ENCODE results near the gene LRRC32.

The LRRC32 gene

DNA sequence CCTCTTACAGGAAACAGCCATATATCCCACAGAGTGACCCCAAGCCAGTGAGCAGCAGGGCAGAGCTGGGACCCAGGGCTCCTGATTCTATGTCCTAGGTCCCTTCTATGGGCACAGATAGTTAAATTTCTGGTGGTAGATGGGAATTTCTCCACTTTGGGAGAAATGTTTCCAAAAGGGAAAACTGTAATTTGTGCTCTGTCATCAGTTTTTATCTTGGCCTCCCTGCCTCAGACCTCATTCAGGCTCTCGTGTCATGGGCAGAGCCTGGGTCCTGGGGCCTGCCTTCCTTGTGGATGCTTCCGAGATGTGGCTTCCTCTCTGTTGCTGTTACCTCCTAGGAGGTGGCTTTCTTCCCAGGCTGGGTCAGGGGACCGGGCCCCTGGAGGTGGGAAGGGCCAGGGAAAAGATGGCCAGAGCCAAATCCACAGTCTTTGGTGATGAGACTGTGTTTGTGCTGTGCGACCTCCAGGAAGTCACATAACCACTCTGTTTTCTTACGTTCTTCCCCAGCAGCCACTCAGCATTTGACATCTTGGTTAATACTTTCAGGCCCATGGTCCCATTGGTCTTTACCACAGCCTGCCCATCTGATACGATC is 8.6 kb downstream of the LRRC32 start:
- no peak for DNase-seq

DNA sequence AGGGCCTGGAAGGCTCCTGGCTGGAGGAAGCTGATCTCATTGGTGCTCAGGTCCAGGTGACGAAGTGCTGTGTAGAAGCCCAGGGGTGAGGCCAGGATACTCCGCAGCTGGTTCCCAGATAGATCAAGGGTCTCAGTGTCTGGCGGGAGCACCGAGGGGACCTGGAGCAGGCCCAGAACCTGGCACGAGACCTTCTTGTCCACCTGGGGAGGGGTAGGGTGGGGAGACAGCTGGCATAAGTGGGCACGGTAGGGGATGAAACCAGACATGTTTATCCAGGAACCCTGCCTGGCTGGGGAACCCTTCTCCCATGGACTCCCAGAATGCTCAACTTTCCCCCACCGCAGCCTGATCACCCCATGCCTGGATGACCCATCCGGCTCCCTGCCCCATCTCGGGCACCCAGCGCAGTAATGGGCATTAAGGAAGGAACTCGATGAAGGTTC is 9.2 kb downstream of the LRRC32 start:
- DNase-seq = no peak

DNA sequence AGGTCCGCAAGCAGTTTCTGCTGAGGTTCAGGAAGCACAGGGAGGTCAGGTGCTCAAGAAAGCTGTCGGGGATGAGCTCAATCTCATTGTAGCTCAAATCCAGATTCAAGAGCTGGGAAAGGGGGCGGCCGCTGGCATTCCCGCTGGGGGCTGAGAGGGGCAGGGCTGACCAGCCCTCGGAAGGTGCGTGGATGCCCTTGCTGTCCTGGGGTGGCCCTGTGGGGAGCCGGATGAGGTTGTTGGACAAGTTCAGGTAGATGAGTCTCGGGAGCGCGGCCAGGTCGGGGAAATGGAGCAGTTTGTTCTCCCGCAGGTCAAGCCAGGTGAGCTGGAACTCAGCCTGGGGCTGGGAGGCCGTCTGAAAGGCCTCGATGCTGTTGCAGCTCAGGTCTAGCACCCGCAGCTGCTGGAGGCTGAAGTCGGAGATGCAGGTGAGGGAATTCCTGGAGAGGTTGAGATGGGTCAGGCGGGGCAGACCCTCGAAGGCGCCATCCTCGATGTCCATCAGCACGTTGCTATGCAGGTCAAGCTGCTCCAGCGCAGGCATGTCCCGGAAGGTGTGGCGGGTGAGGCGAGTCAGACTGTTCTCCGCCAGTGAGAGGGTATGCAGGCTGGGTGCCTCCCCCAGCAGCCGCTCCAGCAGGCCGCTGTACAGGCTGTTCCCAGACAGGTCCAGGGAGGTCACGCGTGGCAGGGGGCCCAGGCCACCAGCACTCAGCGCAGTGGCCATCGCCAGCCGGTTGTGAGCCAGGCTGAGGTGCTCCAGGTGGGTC is 9.8 kb downstream of the LRRC32 start:
- no peak for DNase-seq

DNA sequence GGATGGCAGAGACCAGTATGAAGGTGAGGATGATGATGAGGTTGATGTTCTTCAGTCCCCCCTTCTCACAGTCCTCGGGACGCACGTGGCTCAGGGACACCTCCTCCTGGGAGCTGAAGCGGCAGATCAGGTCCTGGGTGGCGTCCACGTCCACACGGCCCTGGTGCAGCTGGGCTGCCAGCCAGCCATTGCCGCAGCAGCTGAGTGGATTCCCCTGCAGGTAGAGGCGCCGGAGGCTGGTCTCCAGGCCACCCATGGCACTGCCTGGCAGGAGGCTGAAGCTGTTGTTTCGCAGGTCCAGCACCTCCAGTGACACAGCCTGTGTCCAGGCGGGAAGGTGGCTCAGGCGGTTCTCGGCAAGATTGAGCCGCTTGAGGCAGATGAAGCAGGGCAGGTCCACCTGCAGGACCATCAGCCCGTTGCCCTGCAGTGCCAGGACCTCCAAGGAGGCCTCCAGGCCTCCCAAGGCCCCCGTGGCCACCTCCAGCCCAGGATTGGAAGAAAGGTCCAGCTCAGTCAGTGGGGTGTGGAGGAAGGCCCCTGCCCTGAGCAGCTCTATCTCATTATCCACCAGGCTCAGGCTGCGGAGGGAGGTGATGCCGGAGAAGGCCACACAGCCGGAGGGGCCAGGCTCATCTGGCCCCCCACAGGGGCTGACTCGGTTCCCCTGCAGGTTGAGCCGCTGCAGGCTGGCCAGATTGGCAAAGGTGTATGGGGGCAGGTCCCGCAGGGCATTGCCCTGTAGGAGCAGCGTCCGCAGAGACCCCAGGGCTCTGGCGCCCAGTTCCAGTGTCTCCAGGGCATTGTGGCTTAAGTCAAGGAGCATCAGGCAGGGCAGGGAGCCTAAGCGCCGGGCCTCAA is 10.6 kb downstream of the LRRC32 start:
- DNase-seq = no peak

DNA sequence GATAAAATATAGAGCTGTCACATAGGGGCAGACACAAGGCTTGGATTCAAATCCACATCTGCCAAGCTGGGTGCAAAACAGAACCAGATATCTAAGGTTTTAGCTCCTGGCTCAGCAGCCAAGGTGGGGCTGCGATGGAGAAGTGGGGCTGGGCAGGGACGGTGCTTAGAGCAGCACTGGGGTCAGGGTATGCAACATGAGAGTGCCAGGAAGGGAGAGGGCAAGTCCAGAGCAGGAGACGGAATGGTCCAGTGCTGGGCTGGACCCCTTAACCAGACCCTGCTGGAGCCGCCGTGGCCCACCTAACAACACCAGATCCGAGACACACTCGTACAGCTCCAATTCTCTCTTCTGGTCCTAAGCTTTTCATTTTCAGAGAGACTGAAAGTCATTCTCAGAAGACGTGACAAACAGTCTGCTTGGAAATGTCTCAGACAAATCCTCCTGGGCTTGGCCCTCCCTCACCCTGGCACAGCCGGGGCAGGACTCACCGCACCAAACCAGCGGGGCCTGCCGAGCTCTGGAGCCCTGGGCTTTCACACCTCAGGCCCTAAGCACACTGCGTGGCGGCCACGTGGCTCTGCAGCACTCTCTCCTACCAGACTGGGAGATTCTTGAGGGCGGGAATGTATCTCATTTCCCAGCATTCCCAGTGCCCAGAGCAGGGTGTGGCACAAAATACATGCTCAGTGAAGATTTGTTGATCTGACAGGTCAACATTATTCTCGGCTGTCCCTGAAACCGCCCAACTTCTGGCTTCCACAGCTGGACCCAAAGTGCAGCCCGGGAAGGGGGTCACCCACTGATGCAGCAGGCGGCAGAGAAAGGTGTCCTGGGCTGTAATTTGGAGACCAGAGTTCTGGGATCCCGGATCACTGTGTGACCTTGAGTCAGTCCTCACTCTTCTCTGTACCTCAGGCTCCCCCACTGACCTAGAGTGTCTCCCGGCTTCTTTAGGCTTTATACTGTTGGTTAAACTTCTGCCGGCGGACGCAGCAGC is 11.6 kb downstream of the LRRC32 start:
- DNase-seq = no peak

DNA sequence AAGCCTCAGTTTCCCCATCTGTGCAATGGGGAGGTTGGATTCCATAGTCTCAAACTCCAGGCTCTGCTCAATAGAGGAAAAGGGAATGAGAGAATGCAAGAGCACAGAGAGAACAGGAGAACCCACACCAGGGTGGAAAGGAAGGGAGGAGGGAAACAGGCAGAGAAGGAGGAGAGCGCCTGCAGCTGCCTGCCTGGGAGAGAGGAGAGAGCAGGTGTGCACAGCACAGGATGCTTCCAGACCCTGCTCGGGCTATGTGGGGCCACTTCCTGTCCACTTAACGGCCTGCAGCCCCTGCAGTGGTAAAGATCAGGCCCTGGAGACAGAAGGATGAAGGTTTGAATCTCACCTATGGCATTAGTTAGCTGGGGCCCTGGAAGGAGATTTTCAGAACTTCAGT is 12.3 kb downstream of the LRRC32 start:
- no peak for DNase-seq

DNA sequence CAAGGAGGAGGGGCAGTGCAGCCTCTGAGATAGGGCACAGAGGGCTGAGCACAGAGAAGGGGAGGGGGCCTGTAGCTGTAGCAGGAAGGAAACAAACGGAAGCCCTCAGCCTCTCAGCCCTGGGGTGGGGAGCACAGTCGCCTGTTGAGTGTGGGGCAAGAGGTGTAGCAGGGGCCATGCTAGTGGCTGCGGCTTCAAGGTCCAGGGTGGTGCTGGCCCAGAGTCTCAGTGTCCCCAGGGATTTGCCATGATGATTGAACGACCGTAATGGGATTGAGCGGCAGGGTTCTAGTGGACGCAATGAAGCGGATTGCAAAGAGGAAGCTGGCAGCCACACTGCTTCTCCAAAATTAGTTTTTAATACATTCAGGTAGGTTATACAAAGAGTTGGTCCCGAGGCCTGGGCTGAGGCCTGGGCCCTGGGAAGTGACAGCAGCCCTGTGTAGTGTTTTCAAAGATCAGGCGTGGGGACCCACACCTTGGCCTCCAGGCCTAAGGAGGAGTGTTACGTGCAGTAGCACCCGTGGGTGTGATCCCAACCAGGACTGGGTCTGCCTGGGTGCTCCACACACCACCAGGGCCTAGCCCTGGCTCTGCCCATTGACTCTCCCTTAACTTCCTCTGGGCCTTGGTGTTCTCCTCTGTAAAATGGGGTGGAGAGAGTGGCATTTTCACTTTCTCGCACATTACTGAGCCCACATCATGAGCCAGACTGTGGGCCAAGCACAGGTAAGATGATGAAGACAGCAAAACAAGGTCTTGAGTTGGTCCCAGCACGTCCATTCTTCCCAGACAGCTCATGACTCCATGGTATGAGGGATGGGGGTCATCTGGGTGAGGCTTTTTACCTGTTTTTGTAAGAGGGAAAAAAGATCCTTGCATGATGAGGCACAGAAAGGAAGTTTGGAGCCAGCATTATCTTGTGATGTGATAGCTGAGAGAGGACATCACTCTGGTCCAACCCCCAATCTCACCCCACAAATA is 13.1 kb downstream of the LRRC32 start:
- no peak for DNase-seq

DNA sequence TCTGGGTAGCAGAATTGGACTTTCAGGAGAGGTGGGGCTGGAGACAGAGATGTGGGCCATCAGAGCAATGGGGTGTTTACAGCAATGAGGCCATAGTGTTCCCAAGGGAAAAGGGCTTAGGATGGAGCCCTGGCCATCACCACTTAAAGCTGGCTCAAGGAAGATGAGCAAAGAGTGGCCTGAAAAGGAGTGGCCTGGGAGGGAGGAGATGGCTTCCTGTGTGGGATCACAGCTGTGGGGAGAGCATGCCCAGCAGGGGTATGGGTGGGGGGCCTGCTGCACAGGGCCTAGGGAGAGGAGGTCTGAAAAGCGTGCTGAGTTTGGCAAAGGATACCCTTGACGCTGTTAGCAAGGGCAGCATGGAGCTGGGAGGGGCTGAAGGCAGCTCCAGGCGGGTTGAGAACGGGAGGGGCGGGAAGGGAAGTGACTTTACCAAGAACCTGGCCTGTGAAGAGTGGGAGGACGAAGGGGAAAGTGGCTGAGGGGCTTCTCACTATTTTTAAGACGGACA is 13.9 kb downstream of the LRRC32 start:
- DNase-seq = peak; percentile 29

DNA sequence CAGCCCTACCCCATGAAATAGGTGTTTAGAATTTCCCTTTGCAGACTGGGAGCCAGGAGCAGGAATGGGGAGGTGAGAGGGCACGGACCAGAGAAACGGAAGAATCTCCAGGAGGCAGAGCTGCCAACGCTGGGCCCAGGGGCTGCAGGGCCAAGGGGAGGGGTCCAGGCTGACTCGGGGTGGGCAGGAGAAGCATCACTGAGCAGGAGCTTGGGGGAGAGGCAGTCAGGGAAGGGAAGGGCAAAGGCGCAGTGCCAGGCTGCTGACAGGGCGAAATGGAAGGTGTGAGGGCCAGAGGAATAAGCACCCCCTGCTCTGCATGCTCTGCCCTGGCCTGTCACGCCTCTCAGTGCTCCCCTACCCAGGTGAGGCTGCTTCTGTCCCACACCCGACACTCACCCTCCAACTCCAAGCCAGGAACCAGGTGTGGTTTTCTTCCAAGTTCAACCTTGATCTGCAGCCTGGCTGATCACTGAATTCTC is 14.5 kb downstream of the LRRC32 start:
- DNase-seq = no peak

DNA sequence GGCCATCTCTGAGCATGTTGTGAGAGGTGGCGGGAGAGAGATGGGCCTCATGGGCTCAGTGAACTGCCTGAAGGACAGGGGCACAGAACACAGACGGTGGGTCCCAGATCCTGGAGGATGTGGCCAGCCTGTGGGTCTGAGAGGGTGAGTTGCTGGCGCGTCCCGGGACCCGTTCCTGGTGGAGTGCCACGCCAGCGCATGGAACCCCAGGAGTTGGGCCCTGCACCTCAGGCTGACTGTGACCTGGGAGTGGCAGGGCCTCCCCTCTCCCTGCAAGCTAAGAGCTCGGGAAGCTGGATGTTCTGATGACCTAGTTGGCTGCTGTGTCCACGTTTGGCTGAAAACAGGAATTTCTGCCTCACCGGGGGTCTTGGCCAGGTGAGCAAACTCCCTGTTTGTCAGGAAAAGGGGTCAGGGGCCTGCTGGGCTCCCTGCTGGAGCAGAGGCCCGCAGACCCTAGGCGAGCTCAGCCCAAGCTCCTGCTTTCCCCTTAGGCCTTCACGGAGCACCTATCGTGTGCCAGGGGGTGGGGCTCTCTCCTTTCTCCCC is 15.0 kb downstream of the LRRC32 start:
- DNase-seq = no peak

DNA sequence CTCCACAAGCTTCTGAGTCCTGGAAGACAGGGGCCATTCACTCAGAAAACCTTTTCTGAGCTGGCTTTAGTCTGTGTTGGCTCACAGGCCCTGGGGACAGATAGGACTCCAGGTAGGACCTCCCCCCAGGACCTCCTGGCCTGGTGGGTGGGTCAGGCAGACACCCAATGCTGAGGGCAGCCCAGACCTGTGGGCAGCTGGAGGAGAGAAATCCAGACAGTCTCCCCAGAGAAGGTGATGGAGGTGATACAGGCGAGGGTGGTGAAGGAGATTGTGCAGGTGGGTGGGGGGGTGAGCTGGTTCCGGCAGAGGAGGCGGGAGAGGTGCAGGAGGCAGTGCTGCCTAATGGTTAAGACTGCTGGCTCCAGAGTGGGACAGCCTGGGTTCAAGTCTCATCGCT is 15.6 kb downstream of the LRRC32 start:
- DNase-seq = no peak

DNA sequence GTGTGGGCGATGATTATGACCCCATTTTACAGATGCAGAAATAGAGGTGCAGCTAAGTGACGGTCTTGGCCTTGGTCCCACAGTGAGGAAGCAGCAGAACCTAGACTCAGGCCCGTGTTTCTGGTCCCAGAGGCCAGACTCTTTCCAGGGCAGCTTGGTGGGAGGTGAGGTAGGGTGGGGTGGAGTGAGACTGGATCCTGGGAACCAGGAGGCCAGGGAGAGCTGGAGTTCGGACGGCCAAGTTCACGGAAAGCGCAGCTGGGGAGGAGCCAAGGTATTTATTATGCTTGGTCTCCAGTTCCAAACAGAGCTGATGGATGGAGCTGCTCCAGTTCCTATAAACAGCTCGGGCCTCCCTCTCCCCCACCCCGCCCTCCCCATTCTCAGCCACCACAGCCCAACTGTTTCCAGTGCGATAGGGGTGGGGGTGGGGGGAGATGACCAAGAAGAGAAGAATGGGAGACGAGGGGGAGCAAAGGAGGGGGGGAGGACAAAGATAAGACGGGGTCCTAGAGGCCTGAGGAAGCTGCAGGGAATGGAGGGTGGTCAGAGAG is 16.2 kb downstream of the LRRC32 start:
- peak; percentile 91 for DNase-seq

DNA sequence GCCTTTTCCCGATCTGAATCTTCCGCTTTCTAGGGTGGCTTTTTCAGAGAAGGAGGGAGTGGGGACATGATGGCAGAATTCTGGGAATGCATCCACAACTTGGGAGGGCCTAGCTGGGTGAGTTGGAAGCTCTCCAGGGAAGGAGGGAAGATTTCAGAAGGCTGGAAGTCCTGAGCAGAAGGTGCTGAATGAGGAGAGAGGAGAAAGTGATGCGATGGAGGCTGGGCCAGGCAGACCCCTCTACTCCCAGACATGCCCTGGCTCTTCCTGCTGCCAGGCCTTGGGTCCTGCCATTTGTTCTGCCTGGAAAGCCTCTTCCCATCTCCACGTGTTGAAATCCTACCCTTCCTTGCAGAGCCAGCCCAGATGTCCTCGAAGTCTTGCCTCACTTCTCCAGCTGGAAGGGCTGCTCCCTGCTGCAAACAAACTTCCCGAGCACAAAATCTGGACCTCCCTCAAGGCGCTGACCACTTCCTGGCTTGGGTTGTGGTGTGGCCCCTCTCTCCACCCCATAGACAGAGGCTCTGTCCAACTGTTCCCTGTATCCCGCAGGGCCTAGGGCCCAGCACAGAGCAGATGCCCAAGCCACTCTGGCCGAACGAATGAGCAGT is 16.8 kb downstream of the LRRC32 start:
- no peak for DNase-seq

DNA sequence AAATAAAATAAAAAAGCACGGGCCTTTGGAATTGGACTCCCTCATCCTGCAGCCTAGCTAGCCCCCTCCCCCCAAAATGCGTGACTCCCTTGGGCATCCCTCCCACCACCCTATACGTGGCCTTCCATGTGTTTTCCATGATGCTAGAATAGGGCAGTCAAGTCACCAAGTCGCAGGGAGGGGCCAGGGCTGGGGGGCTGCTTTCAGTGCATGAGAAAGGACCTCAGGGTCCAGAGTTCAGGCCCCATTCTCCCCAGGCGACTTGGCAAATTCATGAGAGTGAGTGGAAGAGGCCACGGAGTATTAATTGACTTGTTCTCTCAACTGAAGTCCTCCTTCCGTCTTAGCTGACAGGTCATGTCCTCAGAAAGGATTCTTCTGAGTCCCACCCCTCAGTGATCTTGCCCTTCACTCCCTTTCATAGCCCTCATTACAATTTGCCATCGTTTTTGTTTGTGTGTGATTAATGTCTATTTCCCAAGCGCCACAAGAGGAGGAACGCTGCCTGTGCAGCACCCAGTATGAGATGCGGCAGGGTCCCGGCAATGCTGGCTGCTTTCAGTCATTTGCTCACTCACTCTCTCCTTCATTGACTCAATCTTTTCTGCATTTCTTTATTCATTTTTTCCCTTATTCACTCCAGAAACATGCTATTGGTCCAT is 17.4 kb downstream of the LRRC32 start:
- DNase-seq = no peak

DNA sequence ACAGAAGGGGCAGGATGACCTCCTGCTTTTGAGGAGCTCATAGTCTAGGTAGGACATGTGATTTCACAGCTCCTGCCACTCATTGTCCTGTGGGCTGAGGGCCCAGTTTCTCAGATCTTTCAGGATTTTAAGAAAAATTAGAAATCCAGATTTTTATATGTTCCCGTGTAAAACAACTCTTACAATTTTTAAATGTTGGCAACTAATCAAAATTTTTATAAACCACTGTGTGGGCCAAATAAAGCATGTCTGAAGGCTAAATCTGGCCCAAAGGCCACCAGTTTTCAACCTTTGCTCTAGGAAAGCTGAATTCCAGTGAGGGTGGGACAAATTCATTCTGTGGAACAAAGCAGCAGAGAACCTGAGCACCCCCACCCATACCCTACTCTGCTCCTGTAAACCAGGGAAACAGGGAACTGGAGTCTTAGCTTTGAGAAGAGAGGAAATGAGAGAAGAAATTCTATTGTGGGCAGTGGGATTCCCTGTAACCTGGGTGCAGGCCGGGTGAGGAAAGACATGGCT is 20.6 kb downstream of the LRRC32 start:
- DNase-seq = no peak

DNA sequence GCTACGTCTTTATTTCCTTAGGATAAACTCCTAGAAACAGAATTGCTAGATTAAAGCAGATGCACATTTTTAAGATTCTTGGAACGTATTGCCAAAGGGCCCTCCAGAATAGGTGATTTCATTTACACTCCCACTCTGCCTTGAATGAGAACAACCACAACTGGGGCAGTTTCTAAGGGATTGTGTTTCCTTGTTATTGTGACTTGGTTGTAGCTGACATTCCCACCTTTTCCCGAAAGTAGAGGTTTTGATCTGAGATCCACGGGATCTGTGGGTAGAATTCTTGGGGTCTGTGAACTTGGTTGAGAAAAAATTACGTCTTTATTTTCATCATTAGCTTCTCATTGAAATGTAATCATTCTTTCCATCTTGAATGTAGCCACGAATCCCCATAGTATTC is 21.5 kb downstream of the LRRC32 start:
- DNase-seq = no peak

DNA sequence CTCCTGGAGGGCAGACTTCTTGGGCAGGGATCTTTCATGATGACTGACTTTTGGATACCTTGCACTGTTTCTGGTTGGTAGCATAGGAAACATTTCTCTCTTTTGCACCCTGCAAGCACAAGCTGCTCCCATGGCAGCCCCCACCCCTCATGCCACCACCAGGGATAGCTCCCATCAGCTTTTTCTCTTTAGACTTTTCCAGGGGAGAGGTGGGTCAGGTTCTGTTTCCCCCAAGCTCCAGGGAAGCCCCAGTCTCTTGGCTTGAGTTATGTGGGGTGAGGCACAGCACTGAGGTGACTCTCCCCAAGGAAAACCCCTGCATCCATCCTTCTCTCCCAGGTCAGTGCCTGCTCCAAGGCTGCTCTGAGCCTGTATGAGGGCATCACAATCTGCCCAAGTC is 22.5 kb downstream of the LRRC32 start:
- DNase-seq = no peak

DNA sequence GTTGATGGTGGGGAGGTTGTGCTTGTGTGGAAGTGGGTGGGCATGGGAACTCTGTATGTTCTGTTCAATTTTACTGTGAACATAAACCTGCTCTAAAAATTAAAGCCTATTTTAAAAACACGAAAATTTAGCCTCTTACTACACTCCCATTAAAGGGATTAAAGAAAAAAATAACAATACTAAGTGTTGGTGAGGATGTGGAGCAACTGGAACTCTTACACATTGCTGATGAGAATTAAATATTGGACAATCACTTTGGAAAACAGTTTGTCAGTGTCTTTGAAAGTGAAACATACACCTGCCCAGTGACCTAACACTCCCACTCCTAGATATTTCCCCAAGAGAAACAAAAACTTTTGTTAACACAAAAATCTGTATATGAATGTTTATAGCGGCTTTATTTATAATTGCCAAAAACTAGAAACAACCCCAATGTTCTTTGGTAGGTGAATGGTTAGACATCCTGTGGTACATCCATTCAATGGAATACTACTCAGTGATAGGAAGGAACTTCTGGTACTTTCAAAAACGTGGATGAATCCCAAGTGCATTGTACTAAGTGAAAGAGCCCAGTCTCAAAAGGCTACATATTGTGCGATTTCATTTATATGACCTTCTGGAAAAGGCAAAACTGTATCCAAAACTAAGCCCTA is 23.5 kb downstream of the LRRC32 start:
- DNase-seq = no peak
